ENCODE measurements around the gene OGFRL1.

OGFRL1 gene

DNA sequence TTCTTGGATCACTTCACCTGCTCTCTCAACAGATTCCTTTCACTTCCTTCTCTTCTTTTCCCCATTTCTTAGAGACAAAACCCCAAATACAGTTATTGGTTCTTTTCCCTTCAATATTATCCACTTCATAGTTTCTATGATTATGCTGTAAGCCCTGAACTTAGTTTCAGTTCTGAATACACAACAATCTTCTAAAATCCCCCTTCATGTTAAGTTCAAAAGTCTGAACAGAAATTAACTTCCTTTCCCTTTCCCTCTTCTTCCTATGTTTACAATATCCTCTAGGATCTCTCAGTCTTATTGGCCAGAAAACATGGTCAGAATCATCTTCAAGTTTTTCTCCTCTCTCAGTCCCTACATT lies 57.7 kb downstream of the OGFRL1 start:
- H3K79me2 ChIP-seq (ENCODE audit: insufficient read depth, low read length), result no peaks in the 10 kb centered on the region
- H3K9me3 ChIP-seq (ENCODE audit: insufficient read depth, low read length), result no peaks in the 10 kb centered on the region
- H3K27ac ChIP-seq (ENCODE audit: low read depth, low read length), result no peak overlapping the region
- no peak for TF ChIP-seq EZH2phosphoT487 (conservative IDR thresholded peaks at IDR 0.05; ENCODE audit: low read length)
- TF ChIP-seq, protein P1, sequence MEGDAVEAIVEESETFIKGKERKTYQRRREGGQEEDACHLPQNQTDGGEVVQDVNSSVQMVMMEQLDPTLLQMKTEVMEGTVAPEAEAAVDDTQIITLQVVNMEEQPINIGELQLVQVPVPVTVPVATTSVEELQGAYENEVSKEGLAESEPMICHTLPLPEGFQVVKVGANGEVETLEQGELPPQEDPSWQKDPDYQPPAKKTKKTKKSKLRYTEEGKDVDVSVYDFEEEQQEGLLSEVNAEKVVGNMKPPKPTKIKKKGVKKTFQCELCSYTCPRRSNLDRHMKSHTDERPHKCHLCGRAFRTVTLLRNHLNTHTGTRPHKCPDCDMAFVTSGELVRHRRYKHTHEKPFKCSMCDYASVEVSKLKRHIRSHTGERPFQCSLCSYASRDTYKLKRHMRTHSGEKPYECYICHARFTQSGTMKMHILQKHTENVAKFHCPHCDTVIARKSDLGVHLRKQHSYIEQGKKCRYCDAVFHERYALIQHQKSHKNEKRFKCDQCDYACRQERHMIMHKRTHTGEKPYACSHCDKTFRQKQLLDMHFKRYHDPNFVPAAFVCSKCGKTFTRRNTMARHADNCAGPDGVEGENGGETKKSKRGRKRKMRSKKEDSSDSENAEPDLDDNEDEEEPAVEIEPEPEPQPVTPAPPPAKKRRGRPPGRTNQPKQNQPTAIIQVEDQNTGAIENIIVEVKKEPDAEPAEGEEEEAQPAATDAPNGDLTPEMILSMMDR (IDR thresholded peaks at IDR 0.05; ENCODE audit: insufficient read depth, low read length, poor library complexity, severe bottlenecking), result no peak
- no peaks in the 10 kb centered on the region for H3F3A ChIP-seq (ENCODE audit: insufficient read depth)
- no peak overlapping the region for H2AFZ ChIP-seq (ENCODE audit: low read depth, low read length, severe bottlenecking)
- no peak overlapping the region for H3K4me3 ChIP-seq (ENCODE audit: insufficient read depth, low read length, poor library complexity, severe bottlenecking)
- H3K36me3 ChIP-seq (ENCODE audit: low read length), result no peaks in the 10 kb centered on the region
- no peaks in the 10 kb centered on the region for H3K9me2 ChIP-seq (replicated peaks; ENCODE audit: insufficient read depth, low read length)
- H3K27me3 ChIP-seq (ENCODE audit: low read length), result no peaks in the 10 kb centered on the region
- H3K9ac ChIP-seq (ENCODE audit: low read length), result no peak overlapping the region
- no peaks in the 10 kb centered on the region for H4K20me1 ChIP-seq (ENCODE audit: low read depth, low read length)
- H3K4me2 ChIP-seq (ENCODE audit: low read depth, low read length, poor library complexity, severe bottlenecking), result no peak overlapping the region

DNA sequence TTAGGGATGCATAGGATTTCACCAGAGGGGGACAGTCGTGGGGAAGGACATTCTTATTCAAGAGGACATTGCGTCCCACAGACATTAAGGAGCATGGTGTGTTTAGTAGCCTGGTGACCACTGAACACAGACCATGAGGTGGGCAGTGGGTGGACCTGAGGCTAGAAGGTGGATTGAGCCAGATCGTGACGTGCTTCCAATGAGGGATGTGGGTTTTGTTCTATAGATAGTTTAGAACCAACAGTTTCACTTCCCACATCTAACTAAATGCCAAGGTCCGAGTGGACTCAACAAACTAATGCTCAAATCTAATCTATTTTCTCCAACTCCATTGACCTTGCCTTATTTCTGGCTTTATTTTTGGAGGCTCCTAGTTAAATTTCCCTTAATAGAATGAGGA lies 58.5 kb downstream of the OGFRL1 start:
- no peaks in the 10 kb centered on the region for H4K20me1 ChIP-seq (ENCODE audit: low read depth, low read length)
- no peak overlapping the region for H3K9ac ChIP-seq (ENCODE audit: low read length)
- no peaks in the 10 kb centered on the region for H3K9me2 ChIP-seq (replicated peaks; ENCODE audit: insufficient read depth, low read length)
- H3K4me2 ChIP-seq (ENCODE audit: low read depth, low read length, poor library complexity, severe bottlenecking), result no peak overlapping the region
- H3F3A ChIP-seq (ENCODE audit: insufficient read depth), result no peaks in the 10 kb centered on the region
- no peaks in the 10 kb centered on the region for H3K36me3 ChIP-seq (ENCODE audit: low read length)
- H3K79me2 ChIP-seq (ENCODE audit: insufficient read depth, low read length), result no peaks in the 10 kb centered on the region
- H2AFZ ChIP-seq (ENCODE audit: low read depth, low read length, severe bottlenecking), result no peak overlapping the region
- H3K27ac ChIP-seq (ENCODE audit: low read depth, low read length), result no peak overlapping the region
- TF ChIP-seq EZH2phosphoT487 (conservative IDR thresholded peaks at IDR 0.05; ENCODE audit: low read length), result no peak
- TF ChIP-seq, protein P1 (IDR thresholded peaks at IDR 0.05; ENCODE audit: insufficient read depth, low read length, poor library complexity, severe bottlenecking), result no peak
- no peaks in the 10 kb centered on the region for H3K27me3 ChIP-seq (ENCODE audit: low read length)
- H3K4me3 ChIP-seq (ENCODE audit: insufficient read depth, low read length, poor library complexity, severe bottlenecking), result no peak overlapping the region
- H3K9me3 ChIP-seq (ENCODE audit: insufficient read depth, low read length), result no peaks in the 10 kb centered on the region

DNA sequence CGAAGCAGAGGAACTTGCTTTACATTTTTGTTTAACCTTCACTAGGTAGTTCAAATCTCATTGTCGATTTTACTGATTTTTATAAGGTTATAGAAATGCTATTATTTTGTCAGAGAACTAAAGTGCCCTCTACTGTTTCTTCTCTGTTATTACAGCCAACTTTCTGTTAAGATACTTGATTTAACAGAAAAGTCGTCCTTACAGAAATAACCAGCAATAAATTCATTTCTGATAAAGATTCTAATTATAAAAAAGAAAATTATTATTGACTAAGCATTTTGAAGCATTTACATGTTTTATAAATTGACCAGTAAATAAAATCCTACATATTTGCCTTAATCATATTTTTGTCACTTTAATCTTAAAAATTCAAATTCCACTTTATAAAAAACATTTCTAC lies 60.8 kb downstream of the OGFRL1 start:
- Histone ChIP-seq H3K36me3 (ENCODE audit: low read length) (no peaks in the 10 kb centered on the region), H4K20me1 (ENCODE audit: low read depth, low read length) (no peaks in the 10 kb centered on the region), H3K4me2 (ENCODE audit: low read depth, low read length, poor library complexity, severe bottlenecking) (no peak overlapping the region), H3F3A (ENCODE audit: insufficient read depth) (no peaks in the 10 kb centered on the region), H3K9ac (ENCODE audit: low read length) (no peak overlapping the region), H3K9me2 (replicated peaks; ENCODE audit: insufficient read depth, low read length) (no peaks in the 10 kb centered on the region), H3K79me2 (ENCODE audit: insufficient read depth, low read length) (no peaks in the 10 kb centered on the region), H2AFZ (ENCODE audit: low read depth, low read length, severe bottlenecking) (no peak overlapping the region), H3K27me3 (ENCODE audit: low read length) (no peaks in the 10 kb centered on the region), H3K27ac (ENCODE audit: low read depth, low read length) (no peak overlapping the region), H3K9me3 (ENCODE audit: insufficient read depth, low read length) (no peaks in the 10 kb centered on the region), H3K4me3 (ENCODE audit: insufficient read depth, low read length, poor library complexity, severe bottlenecking) (no peak overlapping the region)
- TF ChIP-seq, protein P1 (IDR thresholded peaks at IDR 0.05; ENCODE audit: insufficient read depth, low read length, poor library complexity, severe bottlenecking), result peak; percentile 56
- no peak for TF ChIP-seq EZH2phosphoT487 (conservative IDR thresholded peaks at IDR 0.05; ENCODE audit: low read length)

All from SU-DHL-6 (cell line).